Stromal cell of bone marrow (primary cell): ENCODE data around the gene SLCO6A1.
A peak's percentile ranks its signal among the peaks of the same experiment; 100 is the strongest.
"Not testable (repeated sequence)": the region's sequence is repeated elsewhere in the genome, so short reads cannot be mapped to it uniquely, and the experiment has no call there.

Experiments used
- DNase-seq: peaks from one replicate; pipeline ENCODE4 v3.0.0-alpha.2; 2012; ENCODE audit warnings: low read depth

The SLCO6A1 gene, protein sequence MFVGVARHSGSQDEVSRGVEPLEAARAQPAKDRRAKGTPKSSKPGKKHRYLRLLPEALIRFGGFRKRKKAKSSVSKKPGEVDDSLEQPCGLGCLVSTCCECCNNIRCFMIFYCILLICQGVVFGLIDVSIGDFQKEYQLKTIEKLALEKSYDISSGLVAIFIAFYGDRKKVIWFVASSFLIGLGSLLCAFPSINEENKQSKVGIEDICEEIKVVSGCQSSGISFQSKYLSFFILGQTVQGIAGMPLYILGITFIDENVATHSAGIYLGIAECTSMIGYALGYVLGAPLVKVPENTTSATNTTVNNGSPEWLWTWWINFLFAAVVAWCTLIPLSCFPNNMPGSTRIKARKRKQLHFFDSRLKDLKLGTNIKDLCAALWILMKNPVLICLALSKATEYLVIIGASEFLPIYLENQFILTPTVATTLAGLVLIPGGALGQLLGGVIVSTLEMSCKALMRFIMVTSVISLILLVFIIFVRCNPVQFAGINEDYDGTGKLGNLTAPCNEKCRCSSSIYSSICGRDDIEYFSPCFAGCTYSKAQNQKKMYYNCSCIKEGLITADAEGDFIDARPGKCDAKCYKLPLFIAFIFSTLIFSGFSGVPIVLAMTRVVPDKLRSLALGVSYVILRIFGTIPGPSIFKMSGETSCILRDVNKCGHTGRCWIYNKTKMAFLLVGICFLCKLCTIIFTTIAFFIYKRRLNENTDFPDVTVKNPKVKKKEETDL

DNA sequence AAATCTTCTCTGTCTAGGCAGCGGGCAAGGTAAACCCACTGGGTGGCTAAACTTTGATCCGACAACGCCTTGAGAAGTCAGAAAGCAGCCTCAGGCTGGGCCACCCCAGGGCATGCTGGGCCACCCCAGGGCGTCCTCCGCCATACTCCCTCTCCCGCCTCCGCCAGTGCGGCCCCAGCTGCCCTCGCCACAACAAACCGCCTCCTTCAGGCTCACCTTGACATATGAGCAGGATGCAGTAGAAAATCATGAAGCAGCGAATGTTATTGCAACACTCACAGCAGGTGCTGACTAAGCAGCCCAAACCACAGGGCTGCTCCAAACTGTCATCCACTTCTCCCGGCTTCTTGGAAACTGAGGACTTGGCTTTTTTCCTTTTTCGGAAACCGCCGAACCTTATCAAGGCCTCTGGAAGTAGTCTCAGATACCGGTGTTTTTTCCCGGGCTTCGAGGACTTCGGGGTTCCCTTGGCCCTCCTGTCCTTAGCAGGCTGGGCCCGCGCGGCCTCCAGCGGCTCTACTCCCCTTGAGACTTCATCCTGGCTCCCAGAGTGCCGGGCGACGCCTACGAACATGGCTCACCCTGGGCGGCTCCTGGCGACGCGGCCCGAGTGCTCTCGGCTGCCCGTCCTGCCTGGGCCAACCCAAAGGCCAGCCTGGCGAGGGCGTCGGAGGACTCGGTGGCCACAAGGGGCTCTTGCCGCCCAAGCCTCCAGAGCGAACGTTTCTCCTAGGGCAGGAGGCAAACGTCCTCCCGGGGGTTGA, at the start of gene SLCO6A1:
Gene SLCO6A1, minus strand, starts transcription at position 731 of the 764 bp plus-strand sequence. Its CDS starts 157 bp downstream, at position 574.
- no peak for DNase-seq

DNA sequence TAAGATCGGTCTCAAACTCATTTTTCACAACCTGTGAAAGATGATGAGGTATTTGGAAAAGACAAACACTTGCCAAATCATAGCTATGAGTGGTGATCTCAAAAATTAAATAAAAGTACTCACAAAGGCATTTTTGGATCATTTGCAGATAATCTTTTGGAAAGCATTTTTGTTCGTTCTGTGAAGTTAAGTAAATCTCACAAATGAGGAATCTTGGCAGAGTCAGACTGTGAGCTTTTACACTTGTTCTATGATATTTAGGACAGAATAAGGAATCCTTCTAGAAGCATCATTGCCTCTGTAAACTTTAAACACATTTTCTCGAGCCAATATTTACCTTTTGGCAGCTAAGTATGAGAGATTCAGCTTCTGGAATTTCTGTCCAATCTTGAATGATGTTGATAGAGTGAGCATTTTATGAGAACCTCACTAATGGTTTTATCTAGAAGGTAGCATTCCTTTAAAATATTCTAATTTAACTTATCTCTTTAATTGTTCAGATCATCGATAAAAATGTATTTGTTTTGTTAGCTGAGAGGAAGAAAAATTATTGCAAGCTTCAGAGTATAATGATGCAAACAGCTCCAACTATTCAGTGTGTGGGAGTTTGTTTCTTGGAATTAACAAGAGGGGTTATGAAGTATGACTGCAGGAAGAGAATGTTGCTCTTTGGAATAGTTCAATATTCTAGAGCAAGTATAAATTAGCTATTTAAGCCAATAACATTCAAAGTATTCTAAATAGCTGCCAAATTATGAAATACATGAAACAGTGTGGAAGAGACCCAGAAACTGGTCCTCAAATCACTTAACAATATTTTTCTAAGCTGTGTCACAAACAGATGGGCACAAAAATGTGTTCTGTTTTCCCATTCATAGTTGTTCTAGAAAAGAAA, 48.6 kb upstream of the SLCO6A1 start:
- no peak for DNase-seq

DNA sequence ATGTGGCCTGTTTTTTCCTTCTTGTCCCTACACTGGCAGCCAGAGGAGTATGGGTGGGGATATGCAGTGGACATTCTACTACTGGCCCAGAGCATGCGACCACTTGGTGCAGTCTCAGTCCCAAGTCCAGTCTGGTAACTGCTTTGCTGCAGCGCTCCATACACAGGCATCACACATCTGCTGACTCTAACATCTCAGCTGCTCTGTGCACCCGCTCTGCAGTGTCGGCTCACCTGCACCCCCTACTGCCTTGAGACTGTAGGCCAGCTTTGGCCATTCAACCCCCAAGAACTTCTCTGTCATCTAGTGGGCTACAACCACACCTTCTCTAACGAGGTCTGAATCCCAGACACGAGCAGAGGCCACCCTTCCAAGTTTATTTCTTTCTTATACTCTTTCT, 46.4 kb upstream of the SLCO6A1 start:
- no peak for DNase-seq

DNA sequence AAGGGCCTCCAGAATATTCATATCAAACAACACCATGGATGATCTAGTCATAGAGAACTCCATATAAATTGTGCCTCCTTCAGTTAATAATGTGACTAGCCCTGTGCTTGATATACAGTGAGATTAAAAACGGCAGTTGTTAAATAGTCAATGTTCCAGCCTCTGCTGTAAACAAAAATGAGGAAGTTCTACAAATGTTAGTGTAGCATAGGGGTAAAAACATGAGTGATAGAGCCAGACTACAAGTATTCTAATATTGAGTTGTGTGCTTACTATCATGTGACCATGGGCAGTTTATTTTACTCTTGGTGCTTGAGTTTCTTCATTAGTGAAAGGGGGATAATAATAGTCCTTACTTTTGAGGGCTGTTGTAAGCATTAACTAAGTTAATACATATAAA, 43.3 kb upstream of the SLCO6A1 start:
- DNase-seq: no peak

DNA sequence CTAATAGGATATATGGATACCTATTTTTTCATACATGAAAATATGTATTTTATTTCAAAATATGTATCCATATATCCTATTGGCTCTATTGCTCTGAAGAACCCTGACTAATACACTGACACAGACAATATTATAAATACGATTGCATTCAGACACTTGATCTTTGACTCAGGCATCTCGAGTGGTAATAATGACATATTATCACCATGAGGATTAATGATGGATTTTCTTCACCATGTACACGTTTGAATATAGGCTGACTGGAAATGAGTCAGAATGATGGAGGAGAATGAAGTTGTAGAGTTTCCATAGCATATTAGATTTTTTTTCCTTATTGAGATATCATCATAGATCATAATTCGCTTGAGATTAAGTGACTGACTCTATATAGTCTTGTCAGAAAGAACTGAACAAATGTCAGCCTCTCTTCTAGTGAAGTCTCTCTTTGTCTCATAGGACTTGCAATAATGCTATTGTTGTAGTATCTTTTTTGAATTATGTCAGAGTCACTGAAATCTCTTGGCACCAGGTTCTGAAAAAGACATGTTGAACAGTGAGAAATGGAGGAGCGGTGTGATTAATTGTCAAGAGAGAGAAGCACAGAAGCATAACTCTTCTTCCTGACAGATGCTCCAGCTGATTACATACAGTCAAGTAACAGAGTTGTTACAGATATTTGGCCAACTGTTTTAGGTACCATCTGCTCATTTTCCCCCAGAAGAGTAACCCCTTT, 41.4 kb upstream of the SLCO6A1 start:
- DNase-seq: no peak

DNA sequence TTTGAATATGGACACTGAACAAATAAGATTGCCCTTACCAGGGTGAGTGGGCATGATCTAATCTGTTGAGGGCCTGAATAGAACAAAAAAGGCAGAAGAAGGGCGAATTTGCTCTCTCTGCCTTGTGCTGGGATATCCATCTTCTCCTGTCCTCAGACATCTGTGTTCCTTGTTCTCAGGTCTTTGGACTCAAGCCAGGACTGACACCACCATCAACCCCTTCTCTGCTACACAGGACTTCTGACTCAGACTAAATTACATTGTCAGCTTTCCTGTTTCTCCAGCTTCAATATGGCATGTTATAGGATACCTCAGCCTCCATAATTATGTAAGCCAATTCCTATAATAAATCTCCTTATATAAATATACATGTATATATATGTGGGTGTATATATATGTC, 40.8 kb upstream of the SLCO6A1 start:
- DNase-seq: no peak

DNA sequence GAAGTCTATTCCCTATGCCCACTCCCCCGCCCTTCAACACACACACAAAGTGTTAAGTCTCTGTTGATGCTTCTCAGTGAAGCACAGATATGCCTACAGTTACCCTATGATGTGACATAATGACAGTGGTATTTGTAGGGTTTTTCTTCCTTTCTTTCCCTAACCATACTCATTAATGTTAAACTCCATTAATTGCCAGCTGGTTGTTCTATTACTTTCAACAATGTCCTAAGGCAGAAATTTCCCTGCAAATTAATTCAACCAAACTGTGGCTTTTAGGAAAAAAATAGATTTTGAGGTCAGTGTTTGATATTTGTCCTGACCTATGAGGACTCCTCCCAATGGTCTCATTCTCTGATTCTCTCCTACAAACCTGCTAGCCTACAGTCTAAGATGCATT, 38.2 kb upstream of the SLCO6A1 start:
- DNase-seq: no peak

DNA sequence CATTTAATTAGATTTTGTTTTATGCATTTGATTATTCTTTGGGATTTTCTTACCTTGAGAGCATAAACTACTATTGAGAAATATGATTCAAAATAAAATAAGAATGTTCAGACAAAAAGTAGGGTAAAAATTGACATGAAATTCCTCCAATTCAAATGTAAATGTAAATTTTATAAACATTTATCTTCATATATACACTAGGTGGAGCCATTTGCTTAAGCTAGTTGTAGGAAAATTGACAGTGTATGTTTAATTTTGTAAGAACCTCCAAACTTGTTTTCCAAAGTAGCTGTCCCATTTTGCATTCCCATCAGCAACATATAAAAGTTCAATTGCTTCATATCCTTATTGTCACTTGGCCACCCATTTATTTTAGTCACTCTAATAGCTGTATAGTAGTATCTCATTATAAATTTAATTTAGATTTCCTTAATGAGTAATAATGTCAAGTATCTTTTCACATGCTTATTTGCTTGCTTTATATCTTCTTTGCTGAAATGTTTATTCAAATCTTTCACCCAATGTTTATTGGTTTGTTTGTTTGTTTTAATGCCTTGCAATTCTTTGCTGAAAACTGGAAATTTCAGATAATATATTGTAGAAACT, 37.6 kb upstream of the SLCO6A1 start:
- DNase-seq: no peak

DNA sequence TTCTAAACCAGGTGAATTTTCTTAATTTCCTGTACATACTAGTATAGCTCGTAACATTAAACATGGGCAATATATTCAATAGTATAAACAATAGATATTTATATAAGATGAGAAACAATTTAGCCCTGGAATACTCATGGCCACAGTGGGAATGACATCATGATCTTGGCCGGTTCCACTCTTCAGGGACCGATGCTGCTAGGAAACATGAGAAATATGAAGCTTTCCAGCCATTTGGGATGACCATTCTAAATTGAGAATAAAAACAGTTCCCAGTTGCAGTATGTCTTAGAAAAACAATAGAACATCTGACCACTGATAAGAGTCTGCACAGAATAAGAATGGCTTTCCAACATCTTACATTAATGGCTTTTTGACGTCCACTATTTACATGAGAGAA, 33.3 kb upstream of the SLCO6A1 start:
- DNase-seq: peak; percentile 96

DNA sequence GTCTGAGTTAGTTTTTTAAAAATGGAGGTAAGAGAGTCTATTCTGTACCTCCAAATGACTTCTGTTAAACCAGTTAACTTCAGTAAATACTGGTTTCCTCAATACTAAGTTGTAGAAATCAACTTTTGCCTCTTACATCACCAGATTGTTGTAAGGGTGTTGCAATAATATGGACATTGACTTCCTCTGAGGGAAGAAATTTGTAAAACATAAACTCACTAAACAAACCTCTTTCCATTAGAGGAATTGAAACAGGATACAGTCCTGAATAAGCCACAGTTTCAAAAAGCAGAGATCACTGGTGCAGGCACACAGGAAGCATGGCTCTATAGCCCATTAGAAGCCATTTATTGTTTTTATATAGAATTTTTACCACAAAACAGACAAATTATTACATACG, 32.7 kb upstream of the SLCO6A1 start:
- peak; percentile 59 for DNase-seq

DNA sequence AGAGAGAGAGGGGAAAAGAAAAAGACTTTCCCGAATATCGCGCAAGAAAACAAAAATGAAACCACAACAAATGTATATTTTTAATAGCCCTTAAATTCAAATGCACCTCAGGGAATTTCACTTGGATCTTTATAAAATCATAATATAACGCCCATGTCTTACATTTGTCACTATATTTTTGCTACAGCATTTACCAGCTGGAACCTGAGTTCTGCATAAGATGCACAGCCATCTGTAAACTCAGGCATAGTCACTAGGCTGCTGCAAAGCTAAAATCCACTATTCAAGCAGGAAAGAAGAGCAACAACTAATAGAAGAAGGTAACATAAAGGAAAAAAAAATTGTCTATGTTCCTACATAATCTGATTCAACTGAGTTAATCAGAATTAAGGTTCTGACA, 30.6 kb upstream of the SLCO6A1 start:
- DNase-seq: no peak

DNA sequence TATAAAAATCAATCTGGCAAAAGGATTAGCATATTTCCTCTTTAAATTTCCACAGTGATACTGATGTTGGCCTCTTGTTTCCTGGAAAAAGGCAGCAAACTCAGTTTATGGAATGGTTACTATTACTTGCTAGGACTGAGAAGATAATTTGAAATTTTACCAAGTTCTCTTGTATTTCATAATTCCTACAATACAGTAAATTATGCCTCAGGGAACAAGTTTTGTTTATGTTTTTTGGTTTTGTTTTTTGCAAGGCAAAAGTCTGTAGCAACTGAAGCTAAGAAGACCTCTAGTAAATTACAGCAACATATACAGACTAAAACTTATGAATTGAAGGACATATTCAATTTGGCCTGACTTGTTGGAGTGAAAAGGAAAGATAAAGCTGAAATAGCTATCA, 30.2 kb upstream of the SLCO6A1 start:
- no peak for DNase-seq

DNA sequence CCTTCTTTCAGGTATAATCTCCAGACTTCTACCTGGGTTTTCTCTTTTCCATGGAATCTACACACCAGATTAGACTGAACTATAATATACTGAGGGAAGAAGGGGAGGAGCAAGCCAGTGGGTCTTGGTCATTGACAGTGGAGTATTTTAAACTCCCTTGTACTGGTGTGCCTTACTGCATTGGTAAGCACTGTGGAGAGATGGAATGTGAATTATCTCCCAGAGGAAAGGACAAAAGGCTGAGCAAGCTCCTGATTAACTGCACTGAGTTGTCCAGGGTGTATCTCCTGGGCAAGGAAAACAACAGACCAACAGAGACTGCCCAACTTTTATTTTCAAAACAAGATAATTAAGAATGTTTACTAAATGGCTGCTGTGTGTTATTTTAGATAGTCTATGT, 29.8 kb upstream of the SLCO6A1 start:
- DNase-seq: peak; percentile 25

DNA sequence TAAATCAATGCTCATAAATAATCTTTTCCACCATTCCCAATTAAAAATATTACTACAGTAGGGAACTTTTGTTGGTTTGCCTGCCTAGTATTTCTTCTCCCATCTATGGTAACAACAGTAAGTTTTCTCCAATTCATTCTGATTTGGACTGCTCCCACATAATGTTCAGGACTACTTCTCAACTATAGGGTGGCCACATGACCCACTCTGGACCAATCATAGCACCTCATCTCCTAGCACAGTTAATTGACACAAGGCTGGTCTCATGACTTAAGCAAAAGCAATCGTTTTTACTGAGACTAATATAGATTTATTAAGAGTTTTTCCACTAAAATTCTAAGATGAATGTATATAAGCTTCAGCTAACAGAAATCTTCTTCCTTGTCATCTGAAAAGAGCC, 28.7 kb upstream of the SLCO6A1 start:
- DNase-seq: no peak

DNA sequence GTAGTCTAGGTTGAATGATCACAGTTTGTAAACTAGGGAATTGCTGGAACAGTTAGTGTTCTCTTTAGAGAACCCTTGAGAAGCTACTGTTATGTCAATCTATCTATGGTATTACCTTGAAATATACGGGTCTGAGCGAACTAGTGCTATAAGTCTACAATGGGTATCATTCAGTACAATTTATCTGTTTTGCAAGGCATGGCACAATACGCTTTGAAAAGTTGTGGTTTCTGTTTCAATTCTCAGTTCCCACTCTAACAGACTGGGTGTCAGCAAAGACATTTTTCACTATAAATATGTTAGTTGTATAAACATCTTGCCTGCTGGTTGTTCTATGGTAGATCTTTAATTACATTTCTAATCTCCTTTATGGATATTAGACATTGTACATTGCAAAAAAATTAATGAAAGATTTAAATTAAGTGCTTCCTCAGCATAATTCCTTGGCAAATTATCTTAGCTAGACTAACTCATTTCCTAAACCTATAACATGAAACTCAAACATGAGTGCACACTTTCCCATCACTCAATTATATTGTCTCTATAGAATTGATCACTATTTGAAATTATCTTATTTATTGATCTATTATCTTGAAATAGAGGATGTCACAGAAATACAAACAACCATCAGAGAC, 24.9 kb upstream of the SLCO6A1 start:
- DNase-seq: no peak

DNA sequence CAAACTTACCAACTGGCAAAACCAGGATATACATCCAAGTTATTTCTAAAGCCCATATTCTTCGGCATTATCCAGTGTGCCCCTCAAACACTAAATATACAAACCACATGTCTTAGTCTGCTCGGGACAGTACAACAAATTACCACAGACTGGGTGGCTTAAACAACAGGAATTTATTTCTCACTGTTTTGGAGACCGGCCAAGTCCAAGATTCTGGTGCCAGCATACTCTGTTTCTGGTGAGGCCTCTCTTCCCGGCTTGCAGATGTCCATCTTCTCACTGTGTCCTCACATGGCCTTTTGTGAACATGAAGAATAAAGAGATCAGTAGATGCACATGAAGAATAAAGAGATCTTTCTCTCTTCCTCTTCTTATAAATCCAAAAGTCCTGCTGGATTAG, 12.9 kb upstream of the SLCO6A1 start:
- DNase-seq: peak; percentile 63

DNA sequence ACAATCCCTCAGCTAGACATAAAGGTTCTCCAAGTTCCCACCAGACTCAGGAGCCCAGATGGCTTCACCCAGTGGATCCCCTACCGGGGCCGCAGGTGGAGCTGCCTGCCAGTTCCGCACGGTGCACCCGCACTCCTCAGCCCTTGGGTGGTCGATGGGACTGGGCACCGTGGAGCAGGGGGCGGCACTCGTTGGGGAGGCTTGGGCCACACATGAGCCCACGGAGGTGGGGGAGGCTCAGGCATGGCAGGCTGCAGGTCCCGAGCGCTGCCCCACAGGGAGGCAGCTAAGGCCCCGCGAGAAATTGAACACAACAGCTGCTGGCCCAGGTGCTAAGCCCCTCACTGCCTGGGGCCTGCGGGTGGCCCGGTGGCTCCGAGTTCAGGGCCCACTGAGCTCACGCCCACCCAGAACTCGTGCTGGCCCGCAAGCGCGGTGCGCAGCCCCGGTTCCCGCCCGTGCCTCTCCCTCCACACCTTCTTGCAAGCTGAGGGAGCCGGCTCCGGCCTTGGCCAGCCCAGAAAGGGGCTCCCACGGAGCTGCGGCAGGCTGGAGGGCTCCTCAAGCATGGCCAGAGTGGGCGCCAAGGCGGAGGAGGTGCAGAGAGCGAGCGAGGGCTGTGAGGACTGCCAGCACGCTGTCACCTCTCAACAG, 7.4 kb downstream of the SLCO6A1 start:
- DNase-seq: not testable (repeated sequence)

DNA sequence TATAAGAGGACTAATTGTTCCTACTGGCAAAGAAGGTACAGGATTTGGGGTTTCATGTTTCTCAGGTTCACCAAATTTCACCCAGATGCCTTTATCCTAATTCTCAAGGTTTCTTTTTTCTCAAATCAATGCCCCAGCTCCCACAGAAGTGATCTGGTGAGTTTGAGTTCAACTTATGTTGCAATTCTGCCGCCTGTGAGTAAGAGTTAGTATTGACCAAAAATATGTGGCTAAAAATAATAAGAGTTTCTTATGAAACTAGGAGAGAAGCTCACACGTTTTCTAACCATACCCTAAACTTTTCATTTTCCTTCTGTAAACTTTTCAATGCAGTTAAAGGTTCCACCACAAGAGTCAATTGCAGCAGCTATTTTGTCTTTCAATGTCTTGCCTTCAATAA, 15.1 kb downstream of the SLCO6A1 start:
- DNase-seq: peak; percentile 80

DNA sequence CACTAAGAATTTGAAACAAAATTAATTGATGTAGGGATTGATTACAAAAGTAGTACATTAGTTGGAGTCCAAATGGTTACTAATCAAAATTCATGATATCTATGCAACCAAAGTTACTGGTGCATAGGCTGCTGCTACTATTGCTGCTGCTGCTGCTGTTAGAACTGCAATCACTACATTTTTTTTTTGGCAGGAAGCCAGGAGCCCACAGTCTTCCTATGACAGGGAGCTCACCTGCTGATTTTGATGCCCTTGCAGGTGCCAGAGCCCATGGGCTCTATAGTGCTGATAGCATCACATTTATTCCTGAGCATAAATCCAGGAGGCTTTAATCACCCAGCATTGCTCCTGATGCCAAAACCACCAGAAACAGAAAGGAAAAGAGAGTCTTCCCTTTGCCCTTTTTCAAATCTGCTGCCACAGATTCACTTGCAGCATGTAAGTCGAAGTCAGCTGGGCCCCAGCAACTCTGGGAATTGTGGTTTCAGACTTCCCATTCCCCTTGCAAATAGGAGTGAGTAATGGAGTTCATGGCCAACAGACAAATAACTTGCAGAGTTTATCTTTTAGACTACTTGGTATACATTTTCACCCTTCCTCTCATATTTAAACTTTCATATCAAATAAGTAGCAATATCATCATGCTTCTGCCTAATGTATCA, 17.6 kb downstream of the SLCO6A1 start:
- DNase-seq: peak; percentile 94
